Coronary artery (tissue), 2 donors: ENCODE measurements around the gene KIF5A.
"Not testable (repeated sequence)": the region's sequence is repeated elsewhere in the genome, so short reads cannot be mapped to it uniquely, and the experiment has no call there.

Source experiments
- DNase-seq: peaks from one replicate; pipeline ENCODE4 v3.0.0-alpha.2; 2017; ENCODE audit warnings: low spot score
- H3K27ac ChIP-seq, 2 donors: fragments of 200-600 bp; sonication (generic); one replicate each; pipeline ENCODE4 v1.5.1; 2016 to 2019
- H3K4me3 ChIP-seq: fragments of 200-600 bp; sonication (generic); 2 replicates; pipeline ENCODE4 v1.5.1; 2016; ENCODE audit warnings: mild to moderate bottlenecking, moderate library complexity
- TF ChIP-seq, protein P1 (sequence below): fragments of 200-600 bp; sonication (generic); IDR thresholded peaks from one replicate; pipeline ENCODE4 v1.5.1; 2019; ENCODE audit warnings: antibody characterized with exemption

Gene KIF5A

DNA sequence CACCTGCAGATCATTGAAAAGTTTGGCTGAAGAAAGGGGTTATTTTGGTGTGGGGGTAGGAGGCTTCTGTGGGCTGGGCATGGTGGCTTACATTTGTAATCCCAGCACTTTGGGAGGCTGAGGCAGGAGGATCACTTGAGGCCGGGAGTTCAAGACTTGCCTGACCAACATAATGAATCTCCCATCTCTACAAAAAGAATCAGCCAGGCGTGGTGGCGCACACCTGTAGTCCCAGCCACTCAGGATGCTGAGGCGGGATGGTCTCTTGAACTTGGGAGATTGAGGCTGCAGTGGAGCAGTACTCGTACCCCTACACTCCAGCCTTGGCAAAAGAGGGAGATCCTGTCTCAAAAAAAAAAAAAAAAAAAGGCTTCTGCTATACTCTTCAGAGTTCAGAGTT is 36.6 kb upstream of the KIF5A start:
- no peak overlapping the region for H3K27ac ChIP-seq
- H3K4me3 ChIP-seq, result no peak overlapping the region
- TF ChIP-seq, protein P1, sequence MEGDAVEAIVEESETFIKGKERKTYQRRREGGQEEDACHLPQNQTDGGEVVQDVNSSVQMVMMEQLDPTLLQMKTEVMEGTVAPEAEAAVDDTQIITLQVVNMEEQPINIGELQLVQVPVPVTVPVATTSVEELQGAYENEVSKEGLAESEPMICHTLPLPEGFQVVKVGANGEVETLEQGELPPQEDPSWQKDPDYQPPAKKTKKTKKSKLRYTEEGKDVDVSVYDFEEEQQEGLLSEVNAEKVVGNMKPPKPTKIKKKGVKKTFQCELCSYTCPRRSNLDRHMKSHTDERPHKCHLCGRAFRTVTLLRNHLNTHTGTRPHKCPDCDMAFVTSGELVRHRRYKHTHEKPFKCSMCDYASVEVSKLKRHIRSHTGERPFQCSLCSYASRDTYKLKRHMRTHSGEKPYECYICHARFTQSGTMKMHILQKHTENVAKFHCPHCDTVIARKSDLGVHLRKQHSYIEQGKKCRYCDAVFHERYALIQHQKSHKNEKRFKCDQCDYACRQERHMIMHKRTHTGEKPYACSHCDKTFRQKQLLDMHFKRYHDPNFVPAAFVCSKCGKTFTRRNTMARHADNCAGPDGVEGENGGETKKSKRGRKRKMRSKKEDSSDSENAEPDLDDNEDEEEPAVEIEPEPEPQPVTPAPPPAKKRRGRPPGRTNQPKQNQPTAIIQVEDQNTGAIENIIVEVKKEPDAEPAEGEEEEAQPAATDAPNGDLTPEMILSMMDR, result no peak
- no peak for DNase-seq

DNA sequence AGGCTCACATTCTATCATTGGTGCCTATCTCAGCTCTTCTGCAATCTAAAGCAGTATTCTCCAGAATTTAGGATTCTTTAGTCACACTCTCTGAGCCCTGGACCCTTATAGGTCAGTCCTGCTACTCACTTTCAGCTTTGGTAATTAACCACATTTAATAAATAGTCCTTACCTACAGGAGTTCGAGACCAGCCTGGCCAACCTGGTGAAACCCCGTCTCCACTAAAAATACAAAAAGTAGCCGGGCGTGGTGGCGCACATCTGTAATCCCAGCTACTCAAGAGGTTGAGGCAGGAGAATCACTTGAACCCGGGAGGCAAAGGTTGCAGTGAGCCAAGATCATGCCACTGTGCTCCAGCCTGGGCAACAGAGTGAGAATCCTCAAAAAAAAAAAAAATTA is 36.2 kb upstream of the KIF5A start:
- not testable (repeated sequence) for H3K27ac ChIP-seq, DNase-seq, H3K4me3 ChIP-seq

GRCh38 chr12:57514246-57514645 is 35.6 kb upstream of the KIF5A start:
- DNase-seq, H3K4me3 ChIP-seq: not testable (repeated sequence)
- H3K27ac ChIP-seq, result peak overlapping the region in 1 of 2 donors; percentile 19

DNA sequence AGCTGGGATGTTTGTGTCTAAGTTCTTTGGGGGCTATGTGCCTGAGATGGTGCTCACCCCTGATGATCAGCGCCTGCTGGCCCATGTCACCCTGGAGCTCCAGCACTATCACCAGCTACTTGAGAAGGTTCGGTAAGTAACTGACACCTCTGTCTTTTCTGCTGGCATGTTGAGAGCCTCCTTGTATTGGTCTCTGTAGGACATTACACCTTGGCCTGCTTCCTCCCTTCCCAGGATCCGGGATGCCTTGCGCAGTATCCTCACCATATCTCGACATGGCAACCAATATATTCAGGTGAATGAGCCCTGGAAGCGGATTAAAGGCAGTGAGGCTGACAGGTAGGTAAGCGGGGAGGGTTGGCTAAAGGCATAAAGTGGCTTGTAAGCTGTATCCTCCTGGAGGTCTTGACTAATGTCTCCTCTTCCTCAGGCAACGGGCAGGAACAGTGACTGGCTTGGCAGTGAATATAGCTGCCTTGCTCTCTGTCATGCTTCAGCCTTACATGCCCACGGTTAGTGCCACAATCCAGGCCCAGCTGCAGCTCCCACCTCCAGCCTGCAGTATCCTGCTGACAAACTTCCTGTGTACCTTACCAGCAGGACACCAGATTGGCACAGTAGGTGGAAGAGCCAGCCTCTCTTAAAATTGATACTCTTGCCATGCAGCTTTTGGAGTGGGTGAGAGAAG is 35.0 kb upstream of the KIF5A start:
- H3K4me3 ChIP-seq, result no peak overlapping the region
- DNase-seq, result no peak
- TF ChIP-seq, protein P1, result no peak
- H3K27ac ChIP-seq, result peak overlapping the region in 1 of 2 donors; percentile 19

DNA sequence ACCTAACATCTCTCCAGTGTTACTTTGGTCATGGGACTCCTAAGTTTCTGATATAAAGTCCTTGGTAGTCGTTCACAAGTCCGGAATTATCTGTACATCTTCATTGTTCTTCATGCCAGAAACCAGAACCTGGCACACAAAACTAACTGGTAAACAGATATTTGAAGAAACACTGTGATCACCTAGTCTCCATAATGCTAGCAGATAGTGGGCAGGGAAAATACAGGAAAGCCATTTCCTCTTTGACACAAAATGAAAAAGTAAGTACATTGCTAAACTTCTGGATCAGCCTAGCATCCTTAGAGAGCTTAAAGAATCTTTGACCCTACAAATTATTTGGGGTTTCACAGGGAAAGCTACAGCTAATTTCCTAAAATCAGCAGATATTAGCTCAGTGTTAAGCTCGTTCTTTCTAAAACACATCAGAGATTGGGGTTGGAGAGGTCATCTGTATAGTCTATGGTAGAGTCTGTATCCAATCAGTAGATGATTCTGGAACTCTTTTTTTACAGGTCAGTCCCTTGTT is 34.4 kb upstream of the KIF5A start:
- no peak overlapping the region for H3K27ac ChIP-seq
- TF ChIP-seq, protein P1, result no peak
- no peak for DNase-seq
- H3K4me3 ChIP-seq, result no peak overlapping the region

- peak overlapping the region in 1 of 2 donors; percentile 98 for H3K27ac ChIP-seq
- DNase-seq, result no peak
- TF ChIP-seq, protein P1, result no peak
These were observed 33.8 kb upstream of the KIF5A start for GRCh38 chr12:57515934-57516541.

DNA sequence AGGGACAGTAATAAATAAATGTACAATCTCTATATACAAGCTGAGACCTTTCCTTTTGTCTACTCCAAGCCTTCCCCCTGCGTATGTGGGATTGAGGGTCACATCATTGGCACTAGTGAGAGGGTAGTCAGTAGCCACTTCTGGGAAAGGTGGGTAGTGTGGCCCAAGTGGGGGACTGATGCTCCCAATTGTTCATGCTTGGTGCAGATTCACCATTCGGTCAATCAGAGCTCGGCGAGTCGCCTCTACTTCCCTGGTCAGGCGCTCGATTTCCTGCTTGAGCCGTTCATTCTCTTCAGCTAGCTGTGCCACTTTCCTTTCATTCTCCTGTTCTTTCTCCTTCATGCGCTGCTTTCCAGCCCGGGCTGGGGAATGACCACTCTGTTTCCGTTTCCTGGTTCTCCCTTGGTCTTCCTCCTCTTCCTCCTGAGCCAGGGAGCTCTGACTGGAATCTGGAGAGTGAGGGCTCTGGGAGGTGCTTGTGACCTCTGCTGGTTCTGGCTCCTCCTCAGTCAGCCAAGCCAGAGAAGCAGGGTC is 33.2 kb upstream of the KIF5A start:
- TF ChIP-seq, protein P1, result no peak
- Histone ChIP-seq H3K27ac (peak overlapping the region; percentile 2 to 98), H3K4me3 (no peak overlapping the region)
- no peak for DNase-seq

More at GRCh38 chr12:57515934-57516541, 33.8 kb upstream of the KIF5A start:
- H3K4me3 ChIP-seq, result no peak overlapping the region

DNA sequence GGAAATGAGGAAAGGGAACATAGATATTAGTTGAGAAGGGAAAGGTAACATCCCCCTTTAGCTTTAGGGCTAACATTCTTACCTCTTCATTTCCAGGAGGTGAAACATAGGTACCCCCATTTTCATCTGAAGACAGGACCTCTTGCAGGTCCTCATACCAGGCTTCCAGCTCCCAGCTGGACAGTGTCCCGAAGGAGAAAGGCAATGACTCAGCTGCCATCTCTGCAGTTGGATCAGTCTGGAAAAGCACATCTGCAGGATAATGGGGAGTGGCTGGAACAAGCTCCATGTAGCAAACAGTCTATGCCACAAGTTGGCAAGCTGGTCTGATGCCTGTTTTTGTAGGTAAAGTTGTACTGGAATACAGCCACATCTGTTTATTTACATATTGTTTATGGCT is 32.7 kb upstream of the KIF5A start:
- Histone ChIP-seq H3K4me3 (no peak overlapping the region), H3K27ac (peak overlapping the region; percentile 2 to 98)
- TF ChIP-seq, protein P1, result no peak
- DNase-seq, result no peak

DNA sequence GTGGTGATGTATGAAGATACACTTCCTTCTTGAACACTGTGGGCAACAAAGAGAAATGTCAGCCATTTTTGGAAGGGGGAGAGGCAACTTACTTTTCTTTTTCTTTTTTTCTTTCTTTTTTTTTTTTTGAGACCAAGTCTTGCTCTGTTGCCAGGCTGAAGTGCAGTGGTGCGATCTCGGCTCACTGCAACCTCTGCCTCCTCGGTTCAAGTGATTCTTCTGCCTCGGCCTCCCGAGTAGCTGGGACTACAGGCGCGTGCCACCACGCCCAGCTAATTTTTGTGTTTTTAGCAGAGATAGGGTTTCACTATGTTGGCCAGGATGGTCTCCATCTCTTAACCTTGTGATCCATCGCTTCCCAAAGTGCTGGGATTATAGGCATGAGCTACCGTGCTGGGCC is 32.1 kb upstream of the KIF5A start:
- H3K27ac ChIP-seq, result peak overlapping the region; percentile 98 to 99
- DNase-seq, result not testable (repeated sequence)
- peak overlapping the region; percentile 80 for H3K4me3 ChIP-seq
